ENCODE measurements around the gene ST6GALNAC4. TPM values are rescaled to one million over a fixed set of nuclear protein-coding genes. Genes with fewer than 3 reads are reported as not detected.

ST6GALNAC4 gene
- total and polyA plus RNA-seq, 8 donors, result 20.7 to 89.9 (median 26.4) TPM

- H3K36me3 ChIP-seq, result peaks cover 0 to 50% of the 10 kb centered on the region in 2 donors
- intact Hi-C loops (cut with DNase I), result no loop called here
These were observed 8.2 kb downstream of the ST6GALNAC4 start for GRCh38 chr9:127908660-127908926.

GRCh38 chr9:127907867-127908659, 8.8 kb downstream of the ST6GALNAC4 start:
- no peak overlapping the region for H3K4me3 ChIP-seq
- no peak overlapping the region for H3K27ac ChIP-seq
- ATAC-seq (no peak), DNase-seq (no peak)
- H3K27me3 ChIP-seq, result no peaks in the 10 kb centered on the region
- intact Hi-C loops (cut with DNase I), result no loop called here
- H3K9me3 ChIP-seq, result no peaks in the 10 kb centered on the region
- peaks cover 50 to 68% of the 10 kb centered on the region in 2 donors for H3K4me1 ChIP-seq
- H3K36me3 ChIP-seq, result peaks cover 0 to 50% of the 10 kb centered on the region in 2 donors
- TF ChIP-seq CTCF (IDR thresholded peaks at IDR 0.05), result no peak

More at GRCh38 chr9:127908660-127908926, 8.2 kb downstream of the ST6GALNAC4 start:
- TF ChIP-seq CTCF (IDR thresholded peaks at IDR 0.05), result no peak
- Histone ChIP-seq H3K27me3 (no peaks in the 10 kb centered on the region), H3K4me3 (no peak overlapping the region), H3K27ac (no peak overlapping the region), H3K9me3 (no peaks in the 10 kb centered on the region), H3K4me1 (peaks cover 45 to 62% of the 10 kb centered on the region in 2 donors)
- no peak for DNase-seq
- no peak for ATAC-seq

- TF ChIP-seq CTCF (IDR thresholded peaks at IDR 0.05), result no peak
- no peaks in the 10 kb centered on the region for H3K27me3 ChIP-seq
- no peaks in the 10 kb centered on the region for H3K9me3 ChIP-seq
- intact Hi-C loops (cut with DNase I), result no loop called here
- DNase-seq (peak in 1 of 4 donors; percentile 76), ATAC-seq (peak; percentile 63)
- H3K36me3 ChIP-seq, result peaks cover 0 to 30% of the 10 kb centered on the region in 2 donors
- H3K27ac ChIP-seq, result peak overlapping the region; percentile 75 to 92
- H3K4me1 ChIP-seq, result peaks cover 48 to 74% of the 10 kb centered on the region in 2 donors
- no peak overlapping the region for H3K4me3 ChIP-seq
These were observed 11.1 kb downstream of the ST6GALNAC4 start for GRCh38 chr9:127905788-127906191.

- peaks cover 0 to 24% of the 10 kb centered on the region in 2 donors for H3K36me3 ChIP-seq
- intact Hi-C loops (cut with DNase I), result no loop called here
- peak; percentile 2 for ATAC-seq
- H3K9me3 ChIP-seq, result no peaks in the 10 kb centered on the region
- H3K4me3 ChIP-seq, result peak overlapping the region in 1 of 2 donors; percentile 14
- peaks cover 48 to 68% of the 10 kb centered on the region in 2 donors for H3K4me1 ChIP-seq
- H3K27me3 ChIP-seq, result no peaks in the 10 kb centered on the region
- H3K27ac ChIP-seq, result peak overlapping the region; percentile 75 to 92
- no peak for DNase-seq
- no peak for TF ChIP-seq CTCF (IDR thresholded peaks at IDR 0.05)
These were observed 11.7 kb downstream of the ST6GALNAC4 start for GRCh38 chr9:127905004-127905728.

- TF ChIP-seq CTCF (IDR thresholded peaks at IDR 0.05), result no peak
- Histone ChIP-seq H3K9me3 (no peaks in the 10 kb centered on the region), H3K4me3 (peak overlapping the region in 1 of 2 donors; percentile 14), H3K27me3 (no peaks in the 10 kb centered on the region), H3K36me3 (peaks cover 0 to 18% of the 10 kb centered on the region in 2 donors), H3K4me1 (peaks cover 53 to 73% of the 10 kb centered on the region in 2 donors), H3K27ac (peak overlapping the region; percentile 75 to 92)
- DNase-seq, result peak in 2 of 4 donors; percentile 86 to 90
- intact Hi-C loops (cut with DNase I), result no loop called here
- ATAC-seq, result peak; percentile 57
These were observed 12.3 kb downstream of the ST6GALNAC4 start for GRCh38 chr9:127904561-127905003.
